ENCODE data around the gene AMOTL2. TPM values are rescaled to one million over a fixed set of nuclear protein-coding genes. Genes with fewer than 3 reads are reported as not detected.

Gene AMOTL2
- total RNA-seq, 1 donor from 2014 or later, result 46.5 TPM

DNA sequence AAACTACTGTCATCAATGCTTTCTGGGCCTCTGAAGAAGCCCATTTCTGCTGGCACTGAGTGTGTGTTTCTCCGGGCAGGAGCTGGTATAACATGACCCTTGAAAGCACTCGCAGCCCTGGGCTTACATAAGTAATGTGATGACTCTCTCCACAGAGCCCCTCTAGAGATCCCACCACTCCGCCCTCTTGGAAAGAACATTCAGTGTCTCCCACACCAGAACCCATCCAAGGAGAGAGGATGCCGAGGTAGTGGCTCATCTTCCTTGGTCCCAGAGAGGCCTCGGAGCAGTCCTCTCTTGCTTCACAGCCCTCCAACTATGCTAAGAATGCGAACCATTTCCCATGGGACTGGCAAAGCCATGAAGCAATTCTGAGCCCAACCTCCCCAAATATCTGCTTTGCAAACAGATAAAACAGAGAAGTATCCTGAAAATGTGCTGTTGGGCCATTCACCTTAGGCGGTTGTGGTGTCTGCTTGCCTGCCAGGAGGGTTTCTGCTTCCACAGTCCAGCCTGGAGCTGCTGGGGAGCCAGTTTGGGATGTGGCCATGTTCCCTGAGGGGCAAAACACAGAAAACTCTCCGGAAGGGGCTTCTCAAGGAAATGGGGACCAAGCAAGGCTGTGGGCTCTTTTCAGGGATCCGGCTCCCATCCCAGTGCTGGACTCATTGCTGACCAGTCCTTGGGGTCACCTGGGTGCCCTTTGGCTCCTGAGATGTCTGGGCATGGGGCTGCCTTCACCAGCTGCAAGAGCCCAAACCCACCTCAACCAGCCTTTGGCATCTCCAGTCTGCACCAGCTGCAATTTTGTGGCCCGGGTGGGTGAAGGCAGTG, 47.3 kb downstream of the AMOTL2 start:
- Mint-ChIP-seq H3K9me3 (ENCODE audit: unreplicated experiment) (no peaks in the 10 kb centered on the region), H3K27me3 (ENCODE audit: unreplicated experiment) (peaks cover 12% of the 10 kb centered on the region), H3K36me3 (ENCODE audit: low read depth, unreplicated experiment) (no peaks in the 10 kb centered on the region), H3K27ac (ENCODE audit: unreplicated experiment) (peak overlapping the region; percentile 4), H3K4me3 (ENCODE audit: unreplicated experiment) (no peak overlapping the region), H3K4me1 (ENCODE audit: unreplicated experiment) (peaks cover 38% of the 10 kb centered on the region)
- DNase-seq (ENCODE audit: low spot score), result no peak
- TF ChIP-seq, protein P1, sequence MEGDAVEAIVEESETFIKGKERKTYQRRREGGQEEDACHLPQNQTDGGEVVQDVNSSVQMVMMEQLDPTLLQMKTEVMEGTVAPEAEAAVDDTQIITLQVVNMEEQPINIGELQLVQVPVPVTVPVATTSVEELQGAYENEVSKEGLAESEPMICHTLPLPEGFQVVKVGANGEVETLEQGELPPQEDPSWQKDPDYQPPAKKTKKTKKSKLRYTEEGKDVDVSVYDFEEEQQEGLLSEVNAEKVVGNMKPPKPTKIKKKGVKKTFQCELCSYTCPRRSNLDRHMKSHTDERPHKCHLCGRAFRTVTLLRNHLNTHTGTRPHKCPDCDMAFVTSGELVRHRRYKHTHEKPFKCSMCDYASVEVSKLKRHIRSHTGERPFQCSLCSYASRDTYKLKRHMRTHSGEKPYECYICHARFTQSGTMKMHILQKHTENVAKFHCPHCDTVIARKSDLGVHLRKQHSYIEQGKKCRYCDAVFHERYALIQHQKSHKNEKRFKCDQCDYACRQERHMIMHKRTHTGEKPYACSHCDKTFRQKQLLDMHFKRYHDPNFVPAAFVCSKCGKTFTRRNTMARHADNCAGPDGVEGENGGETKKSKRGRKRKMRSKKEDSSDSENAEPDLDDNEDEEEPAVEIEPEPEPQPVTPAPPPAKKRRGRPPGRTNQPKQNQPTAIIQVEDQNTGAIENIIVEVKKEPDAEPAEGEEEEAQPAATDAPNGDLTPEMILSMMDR (IDR thresholded peaks at IDR 0.05; ENCODE audit: unreplicated experiment), result no peak

GRCh38 chr3:134326126-134326525, 48.1 kb downstream of the AMOTL2 start:
- peaks cover 12% of the 10 kb centered on the region for H3K27me3 Mint-ChIP-seq (ENCODE audit: unreplicated experiment)
- TF ChIP-seq, protein P1 (IDR thresholded peaks at IDR 0.05; ENCODE audit: unreplicated experiment), result no peak
- no peaks in the 10 kb centered on the region for H3K36me3 Mint-ChIP-seq (ENCODE audit: low read depth, unreplicated experiment)
- H3K9me3 Mint-ChIP-seq (ENCODE audit: unreplicated experiment), result no peaks in the 10 kb centered on the region
- DNase-seq (ENCODE audit: low spot score), result no peak
- H3K4me3 Mint-ChIP-seq (ENCODE audit: unreplicated experiment), result no peak overlapping the region
- H3K4me1 Mint-ChIP-seq (ENCODE audit: unreplicated experiment), result peaks cover 31% of the 10 kb centered on the region
- peak overlapping the region; percentile 39 for H3K27ac Mint-ChIP-seq (ENCODE audit: unreplicated experiment)

DNA sequence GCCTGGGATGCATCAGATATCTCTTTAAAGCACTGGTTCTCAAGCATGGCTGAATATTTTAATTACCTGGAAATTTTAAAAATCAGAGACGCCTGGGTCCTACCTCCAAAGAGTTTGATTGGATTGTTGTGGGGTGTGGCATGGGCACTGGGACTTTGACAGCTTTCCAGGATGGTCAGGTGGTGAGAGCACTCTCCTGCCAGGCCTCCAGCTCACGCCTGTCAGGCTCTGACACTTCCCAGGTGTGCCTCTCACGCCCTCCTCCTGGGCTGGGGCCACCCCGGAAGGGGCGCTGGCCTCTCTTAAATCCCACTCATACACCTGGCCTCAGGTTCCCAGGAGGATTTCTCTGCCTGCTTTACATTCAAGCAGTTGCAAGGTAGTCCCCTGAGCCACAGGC, 48.5 kb downstream of the AMOTL2 start:
- H3K9me3 Mint-ChIP-seq (ENCODE audit: unreplicated experiment), result no peaks in the 10 kb centered on the region
- TF ChIP-seq, protein P1 (IDR thresholded peaks at IDR 0.05; ENCODE audit: unreplicated experiment), result no peak
- peaks cover 12% of the 10 kb centered on the region for H3K27me3 Mint-ChIP-seq (ENCODE audit: unreplicated experiment)
- H3K27ac Mint-ChIP-seq (ENCODE audit: unreplicated experiment), result no peak overlapping the region
- no peak overlapping the region for H3K4me3 Mint-ChIP-seq (ENCODE audit: unreplicated experiment)
- DNase-seq (ENCODE audit: low spot score), result no peak
- peaks cover 29% of the 10 kb centered on the region for H3K4me1 Mint-ChIP-seq (ENCODE audit: unreplicated experiment)
- H3K36me3 Mint-ChIP-seq (ENCODE audit: low read depth, unreplicated experiment), result no peaks in the 10 kb centered on the region

- peaks cover 26% of the 10 kb centered on the region for H3K4me1 Mint-ChIP-seq (ENCODE audit: unreplicated experiment)
- DNase-seq (ENCODE audit: low spot score), result no peak
- H3K27me3 Mint-ChIP-seq (ENCODE audit: unreplicated experiment), result peaks cover 9% of the 10 kb centered on the region
- no peaks in the 10 kb centered on the region for H3K36me3 Mint-ChIP-seq (ENCODE audit: low read depth, unreplicated experiment)
- no peaks in the 10 kb centered on the region for H3K9me3 Mint-ChIP-seq (ENCODE audit: unreplicated experiment)
- H3K4me3 Mint-ChIP-seq (ENCODE audit: unreplicated experiment), result no peak overlapping the region
- H3K27ac Mint-ChIP-seq (ENCODE audit: unreplicated experiment), result no peak overlapping the region
- TF ChIP-seq, protein P1 (IDR thresholded peaks at IDR 0.05; ENCODE audit: unreplicated experiment), result no peak
These were observed 49.1 kb downstream of the AMOTL2 start for GRCh38 chr3:134325061-134325705.

Measured in endothelial cell (in vitro differentiated cells).